Activated T-helper 17 cell treated with anti-CD3 and anti-CD28 coated beads, Interleukin-2, amount 50 U/mL, for 72 hours (primary cell): ENCODE results near the gene IZUMO1. TPM values are rescaled to one million over a fixed set of nuclear protein-coding genes. Genes with fewer than 3 reads are reported as not detected.
A peak's percentile ranks its signal among the peaks of the same experiment; 100 is the strongest.
"Not testable (repeated sequence)": the region's sequence is repeated elsewhere in the genome, so short reads cannot be mapped to it uniquely, and the experiment has no call there.

Experiments used
- ATAC-seq: fragments of 150-1000 bp; cut with Tn5 transposase; replicated peaks from 2 replicates; pipeline ENCODE4 v1.10.0; 2021; ENCODE audit warnings: mild to moderate bottlenecking, moderate library complexity
- H3K27ac Mint-ChIP-seq: one replicate; pipeline ENCODE4 v1.8.0; 2022; ENCODE audit warnings: mixed read lengths
- H3K27me3 Mint-ChIP-seq: one replicate; pipeline ENCODE4 v1.8.0; 2022; ENCODE audit warnings: mixed read lengths
- H3K36me3 Mint-ChIP-seq: one replicate; pipeline ENCODE4 v1.8.0; 2022; ENCODE audit warnings: low read depth, mild to moderate bottlenecking, mixed read lengths
- H3K4me1 Mint-ChIP-seq: one replicate; pipeline ENCODE4 v1.8.0; 2022; ENCODE audit warnings: mixed read lengths
- H3K4me3 Mint-ChIP-seq: one replicate; pipeline ENCODE4 v1.8.0; 2022; ENCODE audit warnings: mild to moderate bottlenecking, mixed read lengths
- H3K9me3 Mint-ChIP-seq: one replicate; pipeline ENCODE4 v1.8.0; 2022; ENCODE audit warnings: mixed read lengths
- total RNA-seq, 2 donors: library from RNA; stranded (reverse); gene quantifications; one replicate each; pipeline ENCODE4 v1.2.3, GENCODE V29; 2022

The IZUMO1 gene
- total RNA-seq, 2 donors from 2014 or later: not detected

- no peaks in the 10 kb centered on the region for H3K9me3 Mint-ChIP-seq
- no peak overlapping the region for H3K27ac Mint-ChIP-seq
- no peak for ATAC-seq
- H3K36me3 Mint-ChIP-seq: no peaks in the 10 kb centered on the region
- H3K27me3 Mint-ChIP-seq: no peaks in the 10 kb centered on the region
- H3K4me1 Mint-ChIP-seq: peaks cover 4% of the 10 kb centered on the region
- no peak overlapping the region for H3K4me3 Mint-ChIP-seq
Observed at GRCh38 chr19:48735031-48735615, 11.6 kb downstream of the IZUMO1 start.

- H3K4me1 Mint-ChIP-seq: peaks cover 4% of the 10 kb centered on the region
- H3K9me3 Mint-ChIP-seq: no peaks in the 10 kb centered on the region
Observed at GRCh38 chr19:48734625-48735024, 12.1 kb downstream of the IZUMO1 start.

GRCh38 chr19:48731452-48731851, 15.3 kb downstream of the IZUMO1 start:
- Mint-ChIP-seq H3K27ac (no peak overlapping the region), H3K4me1 (peaks cover 6% of the 10 kb centered on the region), H3K27me3 (no peaks in the 10 kb centered on the region), H3K36me3 (no peaks in the 10 kb centered on the region), H3K4me3 (no peak overlapping the region), H3K9me3 (peaks cover 3% of the 10 kb centered on the region)
- ATAC-seq: no peak

More at GRCh38 chr19:48734625-48735024, 12.1 kb downstream of the IZUMO1 start:
- no peaks in the 10 kb centered on the region for H3K36me3 Mint-ChIP-seq
- no peaks in the 10 kb centered on the region for H3K27me3 Mint-ChIP-seq
- H3K27ac Mint-ChIP-seq: no peak overlapping the region
- no peak for ATAC-seq
- H3K4me3 Mint-ChIP-seq: no peak overlapping the region

- H3K4me1 Mint-ChIP-seq: peaks cover 18% of the 10 kb centered on the region
Observed at GRCh38 chr19:48728911-48729664, 17.6 kb downstream of the IZUMO1 start.

GRCh38 chr19:48726556-48726955, 20.2 kb downstream of the IZUMO1 start:
- H3K9me3 Mint-ChIP-seq: peaks cover 13% of the 10 kb centered on the region
- peaks cover 18% of the 10 kb centered on the region for H3K4me1 Mint-ChIP-seq
- H3K4me3 Mint-ChIP-seq: peak overlapping the region; percentile 40
- H3K27ac Mint-ChIP-seq: peak overlapping the region; percentile 79
- no peaks in the 10 kb centered on the region for H3K27me3 Mint-ChIP-seq
- no peaks in the 10 kb centered on the region for H3K36me3 Mint-ChIP-seq
- peak; percentile 70 for ATAC-seq

More at GRCh38 chr19:48728911-48729664, 17.6 kb downstream of the IZUMO1 start:
- Mint-ChIP-seq H3K4me3 (no peak overlapping the region), H3K27me3 (no peaks in the 10 kb centered on the region), H3K9me3 (peaks cover 13% of the 10 kb centered on the region), H3K27ac (no peak overlapping the region), H3K36me3 (no peaks in the 10 kb centered on the region)
- ATAC-seq: no peak

GRCh38 chr19:48724796-48725753, 21.6 kb downstream of the IZUMO1 start:
- H3K36me3 Mint-ChIP-seq: no peaks in the 10 kb centered on the region
- peak overlapping the region; percentile 88 for H3K27ac Mint-ChIP-seq
- H3K4me1 Mint-ChIP-seq: peaks cover 26% of the 10 kb centered on the region
- peak overlapping the region; percentile 57 for H3K4me3 Mint-ChIP-seq
- H3K27me3 Mint-ChIP-seq: no peaks in the 10 kb centered on the region
- no peak for ATAC-seq
- H3K9me3 Mint-ChIP-seq: peaks cover 13% of the 10 kb centered on the region

GRCh38 chr19:48722196-48722708, 24.5 kb downstream of the IZUMO1 start:
- H3K27me3 Mint-ChIP-seq: no peaks in the 10 kb centered on the region
- peaks cover 22% of the 10 kb centered on the region for H3K4me1 Mint-ChIP-seq
- no peak for ATAC-seq
- H3K4me3 Mint-ChIP-seq: peak overlapping the region; percentile 23
- no peak overlapping the region for H3K27ac Mint-ChIP-seq
- peaks cover 13% of the 10 kb centered on the region for H3K9me3 Mint-ChIP-seq
- H3K36me3 Mint-ChIP-seq: no peaks in the 10 kb centered on the region

GRCh38 chr19:48720613-48721296, 26.0 kb downstream of the IZUMO1 start:
- peak overlapping the region; percentile 97 for H3K27ac Mint-ChIP-seq
- H3K36me3 Mint-ChIP-seq: no peaks in the 10 kb centered on the region
- H3K27me3 Mint-ChIP-seq: no peaks in the 10 kb centered on the region
- peak overlapping the region; percentile 93 for H3K4me3 Mint-ChIP-seq
- peak; percentile 98 for ATAC-seq
- H3K4me1 Mint-ChIP-seq: peaks cover 17% of the 10 kb centered on the region
- peaks cover 7% of the 10 kb centered on the region for H3K9me3 Mint-ChIP-seq

- peak overlapping the region; percentile 93 for H3K4me3 Mint-ChIP-seq
- H3K27me3 Mint-ChIP-seq: no peaks in the 10 kb centered on the region
- peaks cover 4% of the 10 kb centered on the region for H3K9me3 Mint-ChIP-seq
- H3K27ac Mint-ChIP-seq: peak overlapping the region; percentile 97
- H3K4me1 Mint-ChIP-seq: peaks cover 12% of the 10 kb centered on the region
- H3K36me3 Mint-ChIP-seq: no peaks in the 10 kb centered on the region
- ATAC-seq: no peak
Observed at GRCh38 chr19:48720251-48720612, 26.5 kb downstream of the IZUMO1 start.

- Mint-ChIP-seq H3K36me3 (no peaks in the 10 kb centered on the region), H3K9me3 (no peaks in the 10 kb centered on the region), H3K4me1 (peaks cover 8% of the 10 kb centered on the region), H3K27ac (peak within 1 kb of the TSS; percentile 97), H3K27me3 (no peaks in the 10 kb centered on the region), H3K4me3 (peak within 1 kb of the TSS; percentile 93)
- ATAC-seq: no peak
Observed at GRCh38 chr19:48719263-48720171, 27.2 kb downstream of the IZUMO1 start, which contains the start of gene MAMSTR. TSS of gene MAMSTR (minus strand) at chr19:48719725. CDS start at chr19:48719031, 694 bp downstream.

- no peak overlapping the region for H3K27ac Mint-ChIP-seq
- ATAC-seq: no peak
- no peaks in the 10 kb centered on the region for H3K27me3 Mint-ChIP-seq
- H3K4me3 Mint-ChIP-seq: no peak overlapping the region
- H3K9me3 Mint-ChIP-seq: no peaks in the 10 kb centered on the region
- peaks cover 8% of the 10 kb centered on the region for H3K4me1 Mint-ChIP-seq
- no peaks in the 10 kb centered on the region for H3K36me3 Mint-ChIP-seq
Observed at GRCh38 chr19:48718711-48719231, 27.9 kb downstream of the IZUMO1 start.

GRCh38 chr19:48718106-48718505, 28.6 kb downstream of the IZUMO1 start:
- H3K27ac Mint-ChIP-seq, ATAC-seq, H3K9me3 Mint-ChIP-seq, H3K36me3 Mint-ChIP-seq, H3K4me1 Mint-ChIP-seq, H3K4me3 Mint-ChIP-seq, H3K27me3 Mint-ChIP-seq: not testable (repeated sequence)
